NCI-H2081 (cell line): ENCODE measurements around the gene PPFIA2.

ENCODE experiments used
- DNase-seq, 2 experiments: peaks; one replicate each; lab custom pipeline; 2025; lab: John Stamatoyannopoulos, UW

Gene PPFIA2

DNA sequence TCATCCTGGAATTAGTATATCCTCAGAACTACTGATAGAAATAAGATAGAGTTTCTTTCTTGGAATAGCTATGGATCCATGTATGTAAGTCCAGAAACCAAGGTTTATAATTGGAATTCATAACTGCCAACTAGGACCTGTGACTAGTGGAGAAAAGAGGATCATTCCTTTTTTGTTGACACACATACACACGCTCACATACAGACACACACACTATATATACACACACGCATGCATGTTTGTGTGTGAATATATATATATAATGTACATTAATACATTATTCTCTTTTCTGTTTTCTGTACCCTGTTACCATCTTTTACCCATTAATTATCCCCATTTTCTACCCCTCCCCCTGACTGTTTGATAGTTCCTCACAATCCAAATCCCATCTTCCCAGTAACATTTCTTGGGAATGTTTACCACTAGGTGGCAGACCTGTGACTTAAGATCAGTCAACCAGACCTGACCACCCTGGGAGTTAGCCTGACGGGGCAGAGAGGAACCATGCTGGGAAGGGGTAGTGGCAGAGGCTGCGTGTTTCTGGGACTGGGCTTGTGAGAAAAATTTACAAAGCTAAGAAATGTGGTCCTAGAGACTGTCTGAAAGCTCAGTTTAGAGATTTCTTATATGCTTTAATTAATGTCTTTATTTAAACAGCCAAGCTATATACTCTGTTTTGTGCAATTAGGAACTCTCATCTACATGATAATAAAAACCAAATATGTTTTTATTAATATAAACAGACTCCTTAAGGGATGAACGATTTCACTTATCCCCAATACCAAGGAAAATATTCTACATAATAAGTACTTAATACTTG lies 308.0 kb downstream of the PPFIA2 start:
- peak; percentile 65 to 84 for DNase-seq

DNA sequence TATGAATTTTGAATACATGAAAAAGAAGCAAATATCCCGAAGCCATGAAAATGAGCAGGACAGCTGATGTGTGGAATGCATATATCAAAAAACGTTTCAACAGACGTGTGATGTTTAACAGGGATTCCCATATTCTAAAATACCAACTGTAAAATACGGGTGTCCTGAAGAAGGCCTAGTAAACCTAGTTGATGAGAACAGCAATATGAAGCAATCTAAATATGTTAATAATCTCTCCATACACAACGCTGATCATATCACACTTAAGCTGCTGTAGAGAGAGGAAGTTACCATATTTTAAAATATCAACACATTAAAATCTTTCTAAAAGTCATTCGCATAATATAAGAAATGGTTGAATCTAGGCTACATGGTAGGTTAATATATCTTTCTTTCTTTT lies 317.5 kb downstream of the PPFIA2 start:
- no peak for DNase-seq

DNA sequence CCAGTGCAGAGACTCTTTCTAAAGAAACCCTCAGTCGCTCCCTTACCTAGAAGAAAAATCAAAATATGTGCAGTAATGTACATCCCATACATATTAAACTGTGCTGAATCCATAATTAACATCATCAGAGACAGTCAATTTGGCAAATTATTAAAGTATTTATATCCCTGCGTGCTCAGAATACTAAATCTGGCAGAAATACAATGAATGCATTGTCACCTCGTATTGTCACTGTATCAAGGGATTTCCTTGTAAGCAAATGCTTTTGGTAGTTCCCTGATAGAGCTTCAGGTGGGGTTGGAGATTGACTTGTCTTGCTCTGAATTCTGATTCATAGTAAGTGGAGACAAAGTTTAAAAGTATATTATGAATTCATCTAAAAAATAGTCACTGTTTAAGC lies 319.1 kb downstream of the PPFIA2 start:
- DNase-seq: no peak

DNA sequence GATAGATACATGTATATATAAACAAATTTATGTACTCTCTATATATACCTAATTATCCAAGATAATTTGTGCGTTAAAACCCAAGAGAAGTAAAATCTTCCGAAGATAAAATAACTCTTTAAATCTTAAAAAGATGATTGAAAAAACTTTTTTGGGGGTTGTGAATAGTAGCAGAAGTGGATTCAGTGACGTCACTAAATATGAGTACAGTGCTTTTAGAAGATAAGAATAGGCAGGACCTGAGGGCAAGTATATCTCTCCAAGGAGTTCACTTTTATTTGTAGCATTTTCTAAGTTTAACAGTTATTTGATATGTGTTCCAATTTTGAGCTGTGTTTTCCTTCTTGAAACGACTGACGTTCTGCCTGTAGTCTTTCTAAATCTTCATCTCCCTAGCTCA lies 319.8 kb downstream of the PPFIA2 start:
- no peak for DNase-seq

DNA sequence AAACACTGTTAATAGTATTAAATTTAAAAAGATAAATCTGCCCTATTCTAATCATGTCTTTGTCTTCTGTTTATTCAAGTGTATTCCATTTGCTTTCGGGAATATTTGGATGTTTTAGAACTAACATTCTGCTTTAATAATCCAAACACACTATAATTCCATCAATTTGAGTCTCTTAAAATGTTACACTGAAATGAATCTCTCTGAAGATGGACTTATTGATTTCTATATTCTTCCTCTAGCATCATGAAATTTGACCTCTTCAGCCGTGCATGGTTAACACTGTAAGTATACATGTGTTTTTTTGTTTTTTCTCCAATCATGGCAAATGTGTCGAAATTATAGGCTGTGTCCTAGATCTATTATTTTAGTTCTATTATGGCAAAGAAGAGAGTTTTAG lies 342.1 kb downstream of the PPFIA2 start:
- peak; percentile 28 to 86 for DNase-seq

DNA sequence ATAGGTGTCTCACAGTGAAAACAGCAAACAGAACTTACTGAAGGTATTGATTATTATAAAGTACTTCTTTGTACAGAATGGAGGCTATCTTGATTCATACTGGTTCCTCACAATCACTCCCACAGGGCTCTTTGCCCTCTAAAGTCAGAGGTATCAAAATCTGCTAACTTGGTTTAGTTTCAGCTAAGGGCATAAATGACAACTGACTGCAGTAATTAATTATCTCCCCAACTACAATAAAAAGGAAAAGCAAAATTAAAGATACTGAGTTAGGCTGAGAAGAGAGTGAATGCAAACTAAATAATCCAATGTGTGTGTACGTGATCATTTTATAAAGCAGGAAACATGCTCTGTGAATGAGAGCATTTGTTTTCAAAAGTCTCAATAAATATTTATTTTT lies 342.6 kb downstream of the PPFIA2 start:
- DNase-seq: peak in 1 of 2 experiments; percentile 40

DNA sequence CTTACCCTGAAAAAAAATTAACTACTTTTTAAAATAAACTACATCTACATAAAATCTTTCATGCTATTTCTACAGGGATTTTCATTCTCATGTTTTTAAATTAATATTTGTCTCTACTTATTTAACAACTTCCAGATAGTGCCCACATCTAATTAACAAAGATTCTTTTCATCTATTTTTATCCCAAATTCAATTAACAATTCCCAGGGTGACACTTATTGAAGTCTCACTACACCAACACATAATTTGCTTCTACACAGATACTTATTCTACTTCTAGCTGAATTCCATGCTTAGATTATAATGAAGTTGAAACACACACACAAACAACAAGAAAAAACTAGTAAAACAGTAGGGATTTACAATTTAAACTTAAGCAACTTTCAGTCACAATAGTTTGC lies 344.7 kb downstream of the PPFIA2 start:
- no peak for DNase-seq

DNA sequence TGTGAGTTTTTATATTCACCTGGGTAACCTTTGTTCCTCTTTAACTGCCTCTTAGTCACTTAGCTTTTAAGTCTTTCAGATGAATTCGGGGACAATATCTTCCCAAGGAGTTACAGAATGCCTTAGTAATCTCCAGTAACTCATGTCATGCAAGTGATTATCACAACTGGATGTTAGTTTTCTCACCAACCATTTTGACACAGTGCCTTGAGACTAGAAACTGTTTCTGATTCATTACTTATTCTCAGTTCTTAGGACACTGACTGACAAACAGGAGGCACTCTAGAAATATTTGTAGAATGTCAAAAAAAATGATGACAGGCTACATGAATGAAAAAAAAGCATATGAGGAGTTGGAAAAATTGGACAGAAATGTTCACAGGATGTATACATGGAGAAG lies 346.2 kb downstream of the PPFIA2 start:
- DNase-seq: no peak

DNA sequence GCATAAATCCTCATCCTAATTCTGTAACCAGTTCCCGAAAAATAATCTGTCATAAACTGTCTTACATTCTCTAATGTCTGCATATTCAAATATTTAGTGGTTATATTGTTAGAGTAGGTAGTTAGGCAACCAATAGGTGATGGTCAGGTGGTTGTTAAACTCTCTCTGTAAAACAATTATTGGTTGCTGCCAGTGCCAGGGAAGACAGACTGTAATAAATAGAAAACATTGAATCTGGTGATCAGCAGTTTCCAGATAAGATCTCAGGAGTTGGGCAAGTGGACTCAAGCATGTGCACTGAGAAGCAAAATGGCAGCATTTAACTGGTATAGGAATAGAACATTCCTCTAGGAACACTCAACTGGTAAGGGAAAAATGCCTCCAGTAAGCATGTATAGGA lies 355.8 kb downstream of the PPFIA2 start:
- DNase-seq: no peak

DNA sequence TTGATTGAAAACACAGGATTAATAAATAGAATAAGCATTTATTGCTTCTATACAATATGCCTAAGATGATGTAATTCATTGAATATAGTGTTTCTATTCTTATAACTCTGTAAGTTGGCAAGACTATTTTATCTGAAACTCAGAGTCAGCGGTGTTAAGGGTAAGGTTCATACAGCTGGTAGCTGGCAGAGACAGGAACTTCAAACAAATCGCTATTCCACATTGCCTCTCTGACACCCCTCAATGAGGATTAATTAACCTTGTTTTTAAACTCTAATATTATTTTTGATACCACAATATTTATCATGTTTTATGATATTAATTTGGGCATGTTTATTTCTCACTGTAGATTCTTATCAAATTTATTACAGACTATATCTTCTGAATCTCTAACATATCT lies 357.9 kb downstream of the PPFIA2 start:
- no peak for DNase-seq

DNA sequence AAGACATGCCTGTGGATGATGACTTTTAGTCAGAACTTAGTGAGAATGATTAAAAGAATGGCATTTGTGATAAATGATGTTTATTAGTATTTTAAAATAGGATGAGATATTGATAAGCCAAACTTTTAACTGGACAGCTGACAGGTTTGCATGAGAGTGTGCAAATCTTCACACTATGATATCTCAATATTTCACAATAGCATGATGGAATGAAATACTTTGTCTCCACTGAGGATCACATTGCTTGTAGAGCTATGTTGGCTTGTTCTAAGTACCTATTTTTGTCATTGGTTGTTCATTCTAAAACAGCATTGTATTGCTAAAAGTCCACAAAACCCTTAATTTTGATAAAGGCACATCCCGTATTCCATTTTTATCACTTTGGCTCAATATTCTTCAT lies 359.1 kb downstream of the PPFIA2 start:
- DNase-seq: no peak

DNA sequence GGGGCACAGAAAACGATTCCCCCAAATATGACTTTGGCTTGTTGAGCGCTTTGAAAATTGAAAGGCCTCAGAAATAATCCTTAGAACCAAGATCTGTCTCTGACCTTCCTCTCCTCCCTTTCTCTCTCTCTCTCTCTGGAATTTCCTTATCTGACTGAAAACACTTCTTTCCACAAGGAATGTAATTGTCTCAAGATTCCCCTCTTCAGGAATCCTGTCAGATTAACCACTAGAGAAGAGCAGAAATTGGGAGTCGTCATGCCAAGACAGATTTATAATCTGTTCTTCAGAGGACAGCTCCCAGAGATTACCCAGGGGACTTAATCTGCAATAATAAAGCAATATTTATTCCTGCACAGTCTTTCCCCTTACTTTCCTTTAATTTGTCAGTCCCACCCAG lies 363.7 kb downstream of the PPFIA2 start:
- DNase-seq: no peak

DNA sequence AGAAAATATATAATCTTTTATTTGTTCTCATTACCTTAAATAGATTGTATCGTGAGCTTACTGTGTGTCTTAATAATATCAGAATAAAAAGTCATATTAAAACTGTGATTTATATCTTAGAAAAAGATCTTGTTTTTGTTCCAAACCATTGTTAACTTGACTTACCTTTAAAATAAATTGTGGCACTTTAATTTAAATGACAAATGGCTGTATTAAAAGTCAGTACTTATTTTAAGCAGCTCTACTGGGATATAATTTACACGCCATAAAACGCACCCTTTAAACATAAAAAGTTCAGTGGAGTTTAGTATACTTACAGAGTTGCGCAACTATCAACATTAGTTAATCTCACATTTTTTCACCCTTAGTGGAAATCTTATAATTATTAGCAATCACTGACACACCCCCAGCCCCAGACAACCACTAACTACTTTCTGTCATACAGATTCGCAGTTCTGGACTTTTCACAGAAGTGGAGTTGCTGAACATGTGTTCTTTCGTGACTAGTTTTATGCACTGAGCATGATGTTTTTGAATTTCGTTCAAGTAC lies 369.5 kb downstream of the PPFIA2 start:
- DNase-seq: no peak

DNA sequence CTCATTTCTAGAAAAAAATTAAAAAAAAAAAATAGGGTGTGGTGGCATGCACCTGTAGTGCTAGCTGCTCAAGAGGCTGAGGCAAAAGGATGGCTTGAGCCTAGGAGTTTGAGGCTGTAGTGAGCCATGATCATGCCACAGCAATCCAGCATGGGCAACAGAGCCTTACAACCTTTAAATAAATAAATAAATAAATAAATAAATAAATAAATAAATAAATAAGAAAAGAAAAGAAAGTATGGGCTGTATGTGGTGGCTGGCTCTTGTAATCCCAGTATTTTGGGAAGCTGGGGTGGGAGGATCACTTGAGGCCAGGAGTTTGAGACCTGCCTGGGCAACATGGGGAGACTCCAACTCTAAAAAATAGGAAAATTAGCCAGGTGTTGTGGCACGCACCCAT lies 373.0 kb downstream of the PPFIA2 start:
- no peak for DNase-seq

DNA sequence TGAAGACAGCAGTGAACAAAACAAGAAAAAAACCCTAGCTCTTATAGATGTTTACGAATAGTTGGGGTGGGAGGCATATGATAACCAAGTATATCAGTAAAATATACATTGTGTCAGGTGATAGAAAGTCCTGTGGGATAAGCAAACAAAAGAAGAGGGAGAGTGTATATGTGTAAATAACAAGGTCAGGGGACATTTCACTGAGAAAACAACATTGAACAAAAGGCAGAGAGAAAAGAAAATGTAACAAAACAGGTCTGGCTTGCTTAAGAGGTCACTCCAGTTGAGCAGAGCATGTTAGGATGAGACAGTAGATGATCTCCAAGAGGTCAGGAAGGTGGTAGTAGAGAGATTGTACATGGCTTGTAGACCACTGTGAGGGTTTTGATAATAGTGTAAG lies 377.2 kb downstream of the PPFIA2 start:
- peak in 1 of 2 experiments; percentile 11 for DNase-seq

DNA sequence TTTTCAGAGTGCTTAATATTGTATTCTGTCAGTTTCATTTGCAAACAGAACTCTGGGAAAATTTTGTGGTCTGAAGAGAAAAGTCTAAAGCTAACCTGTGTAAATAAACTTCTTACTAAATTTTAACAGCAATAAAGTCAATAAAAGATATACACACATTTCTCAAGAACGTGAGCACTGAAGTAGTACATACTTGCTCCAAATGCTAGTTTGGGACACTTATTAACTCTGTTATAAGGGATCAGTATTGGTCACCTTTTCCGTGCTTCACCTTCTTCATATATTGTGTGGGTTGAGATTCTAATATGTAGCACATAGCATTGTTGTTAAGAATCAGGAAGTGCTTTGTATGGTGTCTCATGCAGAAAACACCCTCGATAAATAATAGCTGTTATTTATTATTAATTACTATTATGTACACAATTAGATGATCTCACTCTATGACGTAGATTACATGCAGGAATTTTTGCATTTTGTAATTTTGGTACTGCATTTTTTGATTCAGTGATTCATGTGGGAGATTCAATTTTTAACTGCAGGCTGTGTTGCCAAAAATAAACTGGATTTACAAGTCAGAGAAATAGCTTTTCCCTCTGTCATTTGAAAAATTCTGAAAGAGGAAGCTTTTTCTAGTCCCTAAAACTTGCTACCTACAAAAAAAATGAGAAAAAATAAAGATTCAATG lies 380.4 kb downstream of the PPFIA2 start:
- no peak for DNase-seq

DNA sequence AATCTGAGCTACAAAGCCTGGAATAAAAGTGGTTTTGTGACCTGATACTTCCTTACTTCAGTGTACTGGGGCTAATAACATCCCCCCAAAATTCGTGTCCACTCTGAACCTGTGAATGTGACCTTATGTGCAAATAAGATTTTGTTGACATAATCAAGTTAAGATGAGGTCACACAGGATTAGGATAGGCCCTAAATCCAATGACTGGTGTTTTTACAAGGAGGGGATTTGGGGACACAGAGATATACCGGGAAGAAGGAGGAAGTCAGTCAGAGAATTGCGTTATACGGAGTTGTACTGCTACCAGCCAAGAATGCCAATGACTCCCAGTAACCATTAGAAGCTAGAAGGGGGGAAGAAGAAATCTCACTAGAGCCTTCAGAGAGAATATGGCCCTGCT lies 381.4 kb downstream of the PPFIA2 start:
- no peak for DNase-seq

DNA sequence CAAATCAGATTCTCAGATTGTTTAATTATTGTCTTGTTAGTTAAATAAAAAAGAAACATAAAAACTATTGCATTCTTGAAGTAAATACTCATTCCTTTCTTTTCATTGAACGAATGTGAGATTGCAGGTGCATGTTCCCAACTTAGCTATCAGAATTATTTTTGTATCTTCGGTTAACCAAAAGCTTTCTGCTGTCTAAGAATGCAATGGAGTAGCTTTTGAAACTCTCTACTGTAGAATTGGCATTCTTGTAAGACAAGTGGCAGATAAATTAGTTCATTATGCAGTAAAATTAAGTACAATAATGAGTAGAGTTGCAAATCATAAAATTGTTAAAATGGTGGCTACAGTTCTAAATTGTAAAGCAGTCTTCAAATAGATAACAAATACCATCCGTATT lies 383.2 kb downstream of the PPFIA2 start:
- DNase-seq: no peak

DNA sequence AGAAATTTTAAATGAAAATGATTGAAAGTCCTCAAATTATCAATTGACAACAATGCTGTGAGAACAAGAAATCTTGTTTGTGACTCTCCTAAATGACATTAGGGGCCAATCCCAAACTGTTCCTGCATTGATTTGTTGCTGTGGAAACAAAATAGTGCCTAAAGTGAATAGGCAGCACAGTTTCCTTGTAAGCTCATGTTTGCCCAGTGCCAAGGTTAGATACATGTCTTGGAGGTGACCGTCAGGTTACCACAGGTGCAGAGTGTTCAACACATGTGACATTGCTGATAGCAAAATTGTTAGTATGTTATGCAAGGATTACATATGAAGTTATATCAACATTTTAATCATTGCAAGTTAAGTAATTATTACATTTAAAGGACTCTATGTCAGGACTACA lies 388.7 kb downstream of the PPFIA2 start:
- no peak for DNase-seq

DNA sequence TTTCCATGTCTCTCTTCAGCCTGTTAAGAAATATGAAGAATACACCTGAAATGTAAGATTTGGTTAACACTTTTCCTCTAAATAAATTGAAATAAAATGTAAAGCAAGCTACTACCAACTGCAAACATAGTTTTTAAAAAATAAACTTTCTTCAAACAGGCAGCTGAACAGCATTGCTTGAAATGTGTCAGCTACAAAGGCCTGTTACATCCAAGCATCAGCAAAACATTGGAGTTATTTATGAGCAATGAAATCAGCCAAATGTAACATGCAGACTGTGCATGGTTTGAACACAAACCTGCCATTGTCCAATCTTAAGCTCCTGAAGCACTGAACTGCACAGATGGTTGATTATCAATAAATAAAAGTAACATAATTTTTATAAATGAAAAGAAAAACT lies 390.0 kb downstream of the PPFIA2 start:
- no peak for DNase-seq

DNA sequence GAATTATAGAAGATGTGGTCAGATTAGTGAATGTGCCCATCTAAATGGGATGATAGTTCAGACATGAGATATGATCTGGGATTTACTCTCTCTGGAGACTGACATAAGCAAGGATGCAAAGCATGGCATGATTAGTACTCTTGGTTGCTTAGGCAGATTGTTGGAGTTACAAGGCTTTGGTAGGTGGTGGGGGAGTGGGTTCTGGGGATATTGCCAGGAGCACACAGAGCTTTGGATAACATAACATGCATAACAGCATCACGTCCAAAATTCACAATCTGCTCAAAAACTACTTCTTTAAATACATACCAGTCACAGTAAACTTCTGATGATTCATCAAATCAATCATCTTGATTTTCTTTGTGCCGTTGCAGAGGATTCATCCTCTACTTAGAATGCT lies 393.9 kb downstream of the PPFIA2 start:
- DNase-seq: no peak

DNA sequence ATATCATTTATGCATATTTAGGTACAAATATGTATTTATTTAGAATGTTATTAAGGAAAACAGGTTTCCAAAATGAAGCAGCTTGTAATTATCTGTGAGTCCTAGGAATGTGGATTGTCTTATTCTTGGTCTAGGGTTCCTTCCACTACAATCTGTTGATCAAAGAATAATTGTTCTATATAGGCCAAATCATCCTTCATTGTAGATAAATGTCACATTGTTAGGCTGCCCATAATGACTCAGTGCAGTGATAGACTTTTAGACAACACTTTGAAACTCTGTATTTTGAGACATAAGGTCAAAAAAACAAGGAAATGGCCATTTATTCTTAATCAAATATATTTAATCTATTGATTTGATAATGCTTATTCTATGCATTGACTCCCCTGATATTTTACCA lies 398.2 kb downstream of the PPFIA2 start:
- DNase-seq: no peak

DNA sequence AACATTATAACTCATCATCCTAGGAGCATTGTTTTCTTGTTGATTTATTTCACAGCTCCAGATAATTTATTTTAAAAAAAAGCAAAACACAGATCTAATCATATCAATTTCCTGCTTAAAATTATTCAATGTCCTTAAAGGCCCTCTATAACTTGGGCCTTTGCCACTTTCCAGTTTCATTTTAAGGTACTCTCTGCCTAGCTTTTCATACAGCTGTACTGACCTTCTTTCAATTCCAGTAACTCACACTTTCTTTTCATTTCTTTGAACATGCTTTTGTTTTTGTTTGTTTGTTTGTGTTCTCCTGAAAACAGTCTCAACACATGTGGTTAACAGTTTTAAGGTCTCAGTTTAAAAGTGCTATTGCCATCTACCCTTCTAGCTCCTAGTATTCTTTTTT lies 399.4 kb downstream of the PPFIA2 start:
- no peak for DNase-seq
